Forelimb muscle (tissue), 1 donor: ENCODE data around the gene PRPF18. TPM values are rescaled to one million over a fixed set of nuclear protein-coding genes. Genes with fewer than 3 reads are reported as not detected.
A peak's percentile ranks its signal among the peaks of the same experiment; 100 is the strongest.

Source experiments
- DNase-seq: peaks from one replicate; pipeline ENCODE4 v3.0.0-alpha.2; 2013; ENCODE audit warnings: low read depth
- polyA plus RNA-seq: library from polyadenylated mRNA; unstranded; fragments of 120-200 nt; gene quantifications from one replicate; pipeline ENCODE4 v1.2.1, GENCODE V29; 2013; ENCODE audit not compliant: insufficient read length

Gene PRPF18
- polyA plus RNA-seq, 1 donor, result 25.5 TPM

GRCh38 chr10:13604357-13605040 is 17.7 kb downstream of the PRPF18 start:
- DNase-seq, result no peak

GRCh38 chr10:13608246-13608853 is 21.6 kb downstream of the PRPF18 start:
- no peak for DNase-seq

- DNase-seq, result no peak
Measured at GRCh38 chr10:13612654-13613373, 26.0 kb downstream of the PRPF18 start.

GRCh38 chr10:13613519-13613918 is 26.8 kb downstream of the PRPF18 start:
- peak; percentile 57 for DNase-seq

- no peak for DNase-seq
Measured at GRCh38 chr10:13614530-13615332, 28.0 kb downstream of the PRPF18 start.

- DNase-seq, result no peak
Measured at GRCh38 chr10:13615650-13616300, 29.0 kb downstream of the PRPF18 start.

GRCh38 chr10:13617116-13617515 is 30.4 kb downstream of the PRPF18 start:
- DNase-seq, result no peak

GRCh38 chr10:13621931-13622330 is 35.2 kb downstream of the PRPF18 start:
- no peak for DNase-seq

GRCh38 chr10:13624630-13625029 is 37.9 kb downstream of the PRPF18 start:
- no peak for DNase-seq

- DNase-seq, result no peak
Measured at GRCh38 chr10:13627459-13628310, 40.9 kb downstream of the PRPF18 start.

GRCh38 chr10:13628661-13629060 is 41.9 kb downstream of the PRPF18 start:
- no peak for DNase-seq

GRCh38 chr10:13629116-13629515 is 42.4 kb downstream of the PRPF18 start:
- DNase-seq, result no peak

- DNase-seq, result no peak
Measured at GRCh38 chr10:13630231-13630630, 43.5 kb downstream of the PRPF18 start.

GRCh38 chr10:13631594-13631993 is 44.8 kb downstream of the PRPF18 start:
- DNase-seq, result no peak

GRCh38 chr10:13632440-13632839 is 45.7 kb downstream of the PRPF18 start:
- no peak for DNase-seq

- no peak for DNase-seq
Measured at GRCh38 chr10:13632884-13633440, 46.2 kb downstream of the PRPF18 start.

GRCh38 chr10:13633689-13634088 is 46.9 kb downstream of the PRPF18 start:
- peak; percentile 88 for DNase-seq

- DNase-seq, result peak; percentile 38
Measured at GRCh38 chr10:13634207-13634606, 47.4 kb downstream of the PRPF18 start.

- no peak for DNase-seq
Measured at GRCh38 chr10:13636776-13637175, 50.0 kb downstream of the PRPF18 start.

- DNase-seq, result no peak
Measured at GRCh38 chr10:13637303-13637856, 50.6 kb downstream of the PRPF18 start.
